Mucosa of descending colon (tissue), 3 donors: Measurements from ENCODE around the gene TRAK1. TPM values are rescaled to one million over a fixed set of nuclear protein-coding genes. Genes with fewer than 3 reads are reported as not detected.

Experiments
- ATAC-seq: fragments of 200-7000 bp; cut with Tn5 transposase; one replicate; pipeline ENCODE4 v1.9.1; 2020; ENCODE audit warnings: mild to moderate bottlenecking, moderate library complexity
- DNase-seq, 3 donors: peaks; one replicate each; pipeline ENCODE4 v3.0.0-alpha.2; 2020
- H3K36me3 ChIP-seq: fragments of 200-600 bp; one replicate; pipeline ENCODE4 v1.8.0; 2021; ENCODE audit warnings: low read depth, mild to moderate bottlenecking
- H3K4me1 ChIP-seq: fragments of 200-600 bp; one replicate; pipeline ENCODE4 v1.8.0; 2021; ENCODE audit warnings: low read depth, mild to moderate bottlenecking
- H3K4me3 ChIP-seq: fragments of 200-600 bp; one replicate; pipeline ENCODE4 v1.8.0; 2021; ENCODE audit warnings: mild to moderate bottlenecking
- H3K9me3 ChIP-seq: fragments of 200-600 bp; one replicate; pipeline ENCODE4 v1.8.0; 2021; ENCODE audit warnings: mild to moderate bottlenecking
- CTCF ChIP-seq: fragments of 200-600 bp; IDR thresholded peaks from one replicate; pipeline ENCODE4 v1.8.0; 2022; ENCODE audit warnings: antibody characterized with exemption, mild to moderate bottlenecking
- intact Hi-C, 2 donors: fragments of 100-400 bp; cut with DNase I in 1 of 2; cut with micrococcal nuclease in 1 of 2; formaldehyde crosslinking; loops; one replicate each; pipeline versions ENCODE4 v1.11.0 to v1.11.1; 2022; cut with DNase I, micrococcal nuclease
- total RNA-seq, 3 donors: library from RNA; stranded (reverse); fragmentation: NEBNext Ultra II Directional in 2 of 3; extraction: Animal tissue kit (Norgen Biotek cat#: 25700) in 2 of 3; gene quantifications; one replicate each; pipeline versions ENCODE4 v1.2.1 to v1.2.4, GENCODE V29; 2021 to 2023
- donor health status: DM: no; HTN: no; CAD: no; lungs with moderate emphysema.
- donor health status: DM: no; HTN: no; CAD: no.
- donor health status: DM: no; HTN: yes; CAD: no.

TRAK1 gene
- total RNA-seq, 3 donors from 2014 or later = 61.8 to 104 (median 83.4) TPM

DNA sequence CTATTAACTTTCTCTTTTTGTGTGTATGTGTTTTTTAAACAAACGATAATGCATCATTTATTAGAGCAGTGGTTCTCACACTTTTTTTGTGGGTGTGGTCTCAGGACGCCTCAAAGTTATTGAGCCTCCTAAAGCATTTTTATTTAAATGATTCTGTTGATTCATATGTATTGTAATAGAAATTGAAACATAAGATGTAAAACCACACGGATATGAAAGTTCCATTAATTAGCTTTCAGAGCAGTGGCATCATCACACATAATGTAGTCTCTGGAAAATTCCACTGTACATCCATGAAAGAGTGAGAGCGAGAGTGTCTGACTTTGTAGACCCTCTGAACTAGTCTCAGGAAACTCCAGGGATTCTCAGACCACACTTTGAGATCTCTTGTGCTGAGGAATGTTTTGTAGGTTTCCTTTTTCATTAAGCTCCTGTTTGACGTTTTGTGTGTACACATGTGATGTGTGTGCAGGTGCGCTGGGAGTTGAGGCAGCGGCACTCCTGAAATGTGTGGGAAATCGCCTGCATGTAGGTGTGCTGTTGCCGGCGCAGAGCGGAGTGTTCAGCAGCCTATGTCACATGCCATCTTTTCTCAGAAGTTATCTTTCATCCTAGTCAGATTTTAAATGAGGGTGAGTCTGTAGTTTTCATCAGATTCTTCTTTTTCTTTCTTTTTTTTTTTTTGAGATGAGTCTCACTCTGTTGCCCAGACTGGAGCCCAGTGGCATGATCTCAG lies 5.3 kb upstream of the TRAK1 start:
- no peak for DNase-seq

DNA sequence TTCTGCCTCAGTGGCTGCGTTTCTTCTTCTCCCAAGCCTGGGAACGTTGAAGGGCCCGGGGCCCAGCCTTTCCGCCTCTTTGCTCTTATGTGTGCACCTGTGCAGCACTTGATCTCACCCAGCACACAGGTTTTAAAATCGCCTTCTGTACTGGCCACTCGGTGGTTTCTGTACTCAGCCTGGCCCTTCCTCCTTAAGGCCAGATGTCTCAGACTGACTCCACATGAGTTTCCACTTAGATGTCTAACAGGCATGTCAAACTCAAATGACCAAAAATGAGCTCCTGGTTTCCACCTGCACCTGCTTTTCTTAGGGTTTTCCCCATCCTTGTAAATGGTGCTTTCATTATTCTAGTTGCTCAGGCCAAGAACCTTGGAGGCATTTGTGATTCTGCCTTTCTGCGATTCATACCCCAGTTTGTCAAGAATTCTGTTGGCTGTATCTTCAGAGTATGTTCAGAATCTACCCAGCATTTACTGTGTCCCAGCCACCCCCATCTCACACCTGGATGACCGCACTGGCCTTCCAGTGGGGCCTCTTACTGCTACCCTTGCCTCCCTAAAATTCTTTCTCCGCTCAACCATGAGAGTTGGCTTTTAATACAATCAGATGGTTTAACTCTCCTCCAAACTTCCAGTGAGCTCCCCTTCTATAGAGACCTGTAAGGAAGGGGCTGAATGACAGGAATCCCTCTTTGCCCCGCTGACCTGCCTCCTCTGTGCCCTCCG lies 2.2 kb upstream of the TRAK1 start:
- Histone ChIP-seq H3K4me3 (no peak overlapping the region), H3K4me1 (peaks cover 3% of the 10 kb centered on the region), H3K36me3 (no peaks in the 10 kb centered on the region), H3K9me3 (no peaks in the 10 kb centered on the region)
- intact Hi-C loops = loop anchor here (10.0 kb wide), 1 partner anchor 74 kb away; no protein-coding TSS in a partner anchor
- ATAC-seq = no peak
- TF ChIP-seq CTCF = no peak
- no peak for DNase-seq

More for the DNA sequence above, 5.3 kb upstream of the TRAK1 start:
- intact Hi-C loops = loop anchor here (10.0 kb wide), 1 partner anchor 71 kb away; no protein-coding TSS in a partner anchor
- H3K36me3 ChIP-seq = no peaks in the 10 kb centered on the region
- ATAC-seq = no peak
- H3K9me3 ChIP-seq = no peaks in the 10 kb centered on the region
- no peak for TF ChIP-seq CTCF
- peaks cover 20% of the 10 kb centered on the region for H3K4me1 ChIP-seq
- no peak overlapping the region for H3K4me3 ChIP-seq

DNA sequence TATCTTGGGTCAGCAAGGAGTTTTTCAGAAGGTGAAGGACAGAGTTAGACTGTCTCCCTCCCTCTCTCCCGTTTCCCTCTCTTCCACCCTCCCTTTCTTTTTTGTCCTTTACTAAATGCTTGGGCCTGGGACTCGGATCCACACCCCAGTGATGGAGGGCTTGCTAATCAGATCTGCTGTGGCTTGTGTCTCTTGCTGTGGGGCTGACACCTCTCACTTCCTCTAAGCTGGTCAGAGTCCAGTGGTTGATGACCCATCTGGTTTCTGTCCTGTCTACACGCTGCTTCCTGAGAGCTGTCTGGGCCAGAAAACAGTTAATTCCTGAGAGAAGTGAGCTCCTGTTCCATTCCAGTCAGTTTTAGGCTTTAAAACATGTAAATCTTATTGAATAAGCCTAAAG lies 849 bp downstream of the TRAK1 start:
- Histone ChIP-seq H3K36me3 (no peaks in the 10 kb centered on the region), H3K4me3 (no peak overlapping the region), H3K4me1 (peaks cover 3% of the 10 kb centered on the region), H3K9me3 (no peaks in the 10 kb centered on the region)
- DNase-seq (no peak), ATAC-seq (peak; percentile 77)
- TF ChIP-seq CTCF = no peak
- intact Hi-C loops = no loop called here

GRCh38 chr3:42094128-42094527 lies 3.0 kb downstream of the TRAK1 start:
- ATAC-seq (no peak), DNase-seq (no peak)
- Histone ChIP-seq H3K36me3 (no peaks in the 10 kb centered on the region), H3K4me3 (no peak overlapping the region), H3K4me1 (peaks cover 3% of the 10 kb centered on the region), H3K9me3 (no peaks in the 10 kb centered on the region)
- intact Hi-C loops = no loop called here
- TF ChIP-seq CTCF = no peak

- TF ChIP-seq CTCF = no peak
- H3K4me3 ChIP-seq = no peak overlapping the region
- no peaks in the 10 kb centered on the region for H3K9me3 ChIP-seq
- no peaks in the 10 kb centered on the region for H3K36me3 ChIP-seq
- no peak for ATAC-seq
- intact Hi-C loops = loop anchor here in 1 of 2 donors (5.0 kb wide), 1 partner anchor 198 kb away; no protein-coding TSS in a partner anchor
- DNase-seq = no peak
- peaks cover 3% of the 10 kb centered on the region for H3K4me1 ChIP-seq
Observed at GRCh38 chr3:42094691-42095391, 3.7 kb downstream of the TRAK1 start.
